IMR-90 (cell line): ENCODE results near the gene MOCOS. TPM values are rescaled to one million over a fixed set of nuclear protein-coding genes. Genes with fewer than 3 reads are reported as not detected.

Source experiments
- ATAC-seq: fragments of 200-7000 bp; cut with Tn5 transposase; 2 replicates; pipeline ENCODE4 v1.9.1; 2020; ENCODE audit warnings: low read depth, mild to moderate bottlenecking, moderate library complexity
- BruUV-seq: library from RNA; stranded (reverse); fragments of 400-500 nt; replicated peaks from 2 replicates; lab custom pipeline; 2021; lab: Mats Ljungman, UMichigan
- CTCF ChIA-PET: fragments of 300-600 bp; formaldehyde crosslinking; extraction: SDS; loops from one replicate; lab custom pipeline; 2021; ENCODE audit warnings: antibody characterized with exemption; lab: Yijun Ruan, JAX
- POLR2A ChIA-PET: fragments of 300-600 bp; sonication (Branson Sonifier 250); formaldehyde crosslinking; loops from one replicate; lab custom pipeline; 2022; ENCODE audit warnings: antibody characterized with exemption; ENCODE audit not compliant: unreplicated experiment; lab: Charles Lee
- DNase-seq: peaks from one replicate; pipeline ENCODE4 v3.0.0; 2013
- H2AFZ ChIP-seq: replicated peaks from 2 replicates; pipeline ENCODE3; 2013; ENCODE audit warnings: low read length, mild to moderate bottlenecking; ENCODE audit not compliant: poor library complexity
- H2AK5ac ChIP-seq: 2 replicates; pipeline ENCODE4 v1.6.1; 2013; ENCODE audit warnings: low read depth, low read length, inconsistent platforms
- H2AK9ac ChIP-seq: replicated peaks from 2 replicates; pipeline ENCODE3; 2013; ENCODE audit warnings: mild to moderate bottlenecking, low read depth, low read length, moderate library complexity; ENCODE audit not compliant: poor library complexity
- H2BK120ac ChIP-seq: 2 replicates; pipeline ENCODE4 v1.6.1; 2013; ENCODE audit warnings: low read depth, low read length, inconsistent platforms
- H2BK15ac ChIP-seq: 3 replicates; pipeline ENCODE4 v1.6.1; 2013; ENCODE audit warnings: low read depth, low read length, inconsistent platforms
- H2BK20ac ChIP-seq: 2 replicates; pipeline ENCODE4 v1.6.1; 2013; ENCODE audit warnings: low read depth, mild to moderate bottlenecking, inconsistent platforms, low read length, moderate library complexity
- H2BK5ac ChIP-seq: 2 replicates; pipeline ENCODE4 v1.6.1; 2013; ENCODE audit warnings: mild to moderate bottlenecking, low read depth, low read length, inconsistent platforms; ENCODE audit not compliant: poor library complexity, severe bottlenecking
- H3K14ac ChIP-seq: replicated peaks from 2 replicates; pipeline ENCODE4 v1.6.1; 2013; ENCODE audit warnings: low read depth, low read length, inconsistent platforms
- H3K18ac ChIP-seq: 2 replicates; pipeline ENCODE4 v1.6.1; 2013; ENCODE audit warnings: low read depth, low read length, control low read depth
- H3K23ac ChIP-seq: 2 replicates; pipeline ENCODE4 v1.6.1; 2013; ENCODE audit warnings: low read depth, low read length, inconsistent platforms
- H3K27ac ChIP-seq: 2 replicates; pipeline ENCODE4 v1.5.1; 2013; ENCODE audit warnings: mild to moderate bottlenecking, control low read depth, low read length; ENCODE audit not compliant: insufficient read depth
- H3K27me3 ChIP-seq: 2 replicates; pipeline ENCODE4 v1.6.1; 2013; ENCODE audit warnings: low read length; ENCODE audit not compliant: control insufficient read depth, insufficient read depth
- H3K36me3 ChIP-seq: 2 replicates; pipeline ENCODE4 v1.6.1; 2013; ENCODE audit warnings: low read length, mixed read lengths; ENCODE audit not compliant: control insufficient read depth, insufficient read depth
- H3K4ac ChIP-seq: 2 replicates; pipeline ENCODE4 v1.6.1; 2013; ENCODE audit warnings: low read depth, low read length, inconsistent platforms
- H3K4me1 ChIP-seq: 2 replicates; pipeline ENCODE4 v1.6.1; 2013; ENCODE audit warnings: low read length, mixed read lengths; ENCODE audit not compliant: control insufficient read depth, insufficient read depth
- H3K4me2 ChIP-seq: 2 replicates; pipeline ENCODE4 v1.6.1; 2013; ENCODE audit warnings: low read depth, mild to moderate bottlenecking, control low read depth, low read length, moderate library complexity
- H3K4me3 ChIP-seq: 2 replicates; pipeline ENCODE4 v1.5.1; 2013; ENCODE audit warnings: low read depth, mild to moderate bottlenecking, control low read depth, low read length, moderate library complexity; ENCODE audit not compliant: insufficient read depth
- H3K56ac ChIP-seq: 2 replicates; pipeline ENCODE4 v1.6.1; 2013; ENCODE audit warnings: low read length, inconsistent platforms; ENCODE audit not compliant: insufficient read depth; ENCODE audit errors: extremely low read depth
- H3K79me1 ChIP-seq, 2 experiments: 2 replicates each; pipeline ENCODE4 v1.6.1; 2013; ENCODE audit warnings: low read length in 2 of 2, inconsistent platforms in 1 of 2, low read depth in 1 of 2
- H3K9ac ChIP-seq: 2 replicates; pipeline ENCODE4 v1.6.1; 2013; ENCODE audit warnings: low read depth, low read length, control low read depth
- H3K9me1 ChIP-seq: 2 replicates; pipeline ENCODE4 v1.6.1; 2013; ENCODE audit warnings: low read length, inconsistent platforms; ENCODE audit not compliant: insufficient read depth
- H3K9me3 ChIP-seq: 2 replicates; pipeline ENCODE4 v1.6.1; 2013; ENCODE audit warnings: low read length; ENCODE audit not compliant: control insufficient read depth, insufficient read depth
- H4K20me1 ChIP-seq: 2 replicates; pipeline ENCODE4 v1.6.1; 2013; ENCODE audit warnings: low read length, inconsistent platforms; ENCODE audit not compliant: insufficient read depth
- H4K5ac ChIP-seq: 2 replicates; pipeline ENCODE4 v1.6.1; 2013; ENCODE audit warnings: mild to moderate bottlenecking, low read depth, low read length, control low read depth
- H4K8ac ChIP-seq, 2 experiments: 2 replicates each; pipeline ENCODE4 v1.6.1; 2013; ENCODE audit warnings: low read depth in 2 of 2, low read length in 2 of 2, control low read depth in 1 of 2, inconsistent platforms in 1 of 2
- H4K91ac ChIP-seq: 2 replicates; pipeline ENCODE4 v1.6.1; 2013; ENCODE audit warnings: low read depth, low read length, inconsistent platforms; ENCODE audit not compliant: insufficient read depth
- BHLHE40 ChIP-seq: fragments of 150-350 bp; IDR thresholded peaks from 2 replicates; pipeline ENCODE4 v1.6.1; 2016; ENCODE audit warnings: mild to moderate bottlenecking, low read depth, low read length
- CEBPB ChIP-seq: IDR thresholded peaks from 2 replicates; pipeline ENCODE4 v1.6.1; 2012; ENCODE audit warnings: low read depth, low read length, improper control_type of control experiment
- CHD1 ChIP-seq: IDR thresholded peaks from 2 replicates; pipeline ENCODE4 v1.6.1; 2012; ENCODE audit warnings: low read depth, low read length, improper control_type of control experiment
- FOS ChIP-seq: fragments of 150-350 bp; IDR thresholded peaks from 2 replicates; pipeline ENCODE4 v1.6.1; 2016; ENCODE audit warnings: low read depth, low read length
- MAFK ChIP-seq: IDR thresholded peaks from 2 replicates; pipeline ENCODE4 v1.6.1; 2012; ENCODE audit warnings: low read depth, low read length, improper control_type of control experiment
- MAZ ChIP-seq: IDR thresholded peaks from 2 replicates; pipeline ENCODE4 v1.6.1; 2012; ENCODE audit warnings: low read depth, mild to moderate bottlenecking, low read length, improper control_type of control experiment, moderate library complexity, borderline replicate concordance
- MXI1 ChIP-seq: IDR thresholded peaks from 2 replicates; pipeline ENCODE4 v1.6.1; 2012; ENCODE audit warnings: low read depth, mild to moderate bottlenecking, low read length, moderate library complexity, borderline replicate concordance
- NFE2L2 ChIP-seq: fragments of 150-350 bp; IDR thresholded peaks from 2 replicates; pipeline ENCODE4 v1.6.1; 2016; ENCODE audit warnings: low read depth, mild to moderate bottlenecking, low read length
- POLR2A ChIP-seq: IDR thresholded peaks from 2 replicates; pipeline ENCODE4 v1.6.1; 2012; ENCODE audit warnings: mild to moderate bottlenecking, low read depth, low read length
- RAD21 ChIP-seq: IDR thresholded peaks from 2 replicates; pipeline ENCODE4 v1.6.1; 2012; ENCODE audit warnings: low read length, improper control_type of control experiment
- RCOR1 ChIP-seq: IDR thresholded peaks from 2 replicates; pipeline ENCODE4 v1.6.1; 2012; ENCODE audit warnings: mild to moderate bottlenecking, low read length, improper control_type of control experiment; ENCODE audit not compliant: insufficient replicate concordance
- RFX5 ChIP-seq: IDR thresholded peaks from 2 replicates; pipeline ENCODE4 v1.8.0; 2012; ENCODE audit warnings: low read depth, mild to moderate bottlenecking, low read length, moderate library complexity
- SMC3 ChIP-seq: fragments of 150-350 bp; IDR thresholded peaks from 2 replicates; pipeline ENCODE4 v1.6.1; 2016; ENCODE audit warnings: low read depth, mild to moderate bottlenecking, antibody characterized with exemption, low read length, moderate library complexity
- WGBS, 2 experiments: methylation state at CpG; one replicate each; pipeline versions ENCODE4 v1.1.5 to v1.1.7; 2013; ENCODE audit warnings: missing lambda C conversion rate in 2 of 2; ENCODE audit not compliant: insufficient read length in 1 of 2; ENCODE audit errors: extremely low coverage in 2 of 2; 5-methylcytosine and 5-hydroxymethylcytosine counted together
- dilution Hi-C: fragments of 300-500 bp; cut with HindIII; formaldehyde crosslinking; loops from one replicate; pipeline ENCODE4 v1.14.3; 2018; ENCODE audit warnings: low sequenced_read_pairs; ENCODE audit not compliant: unreplicated experiment
- in situ Hi-C: fragments of 300-500 bp; cut with MboI; formaldehyde crosslinking; loops from 3 replicates; pipeline ENCODE4 v1.14.3; 2019; ENCODE audit warnings: low sequenced_read_pairs, inconsistent platforms, mixed read lengths
- intact Hi-C: fragments of 100-400 bp; cut with micrococcal nuclease; formaldehyde crosslinking; loops from 2 replicates; pipeline ENCODE4 v1.10.0; 2022
- polyA plus RNA-seq, 3 experiments: library from polyadenylated mRNA; depleted of rRNA; stranded (reverse); fragments of >200 nt; gene quantifications; 2 replicates each; pipeline ENCODE4 v1.2.3, GENCODE V29; 2012; ENCODE audit warnings: low replicate concordance in 1 of 3
- total RNA-seq: library from RNA; depleted of rRNA; stranded (reverse); fragments of >200 nt; gene quantifications from 2 replicates; pipeline ENCODE4 v1.2.3, GENCODE V29; 2012
- TF ChIP-seq, protein P1 (sequence below): fragments of 150-350 bp; IDR thresholded peaks from 2 replicates; pipeline ENCODE4 v1.6.1; 2016; ENCODE audit warnings: low read depth, mild to moderate bottlenecking, low read length, moderate library complexity, borderline replicate concordance
- TF ChIP-seq, protein P2 (sequence below): fragments of 150-350 bp; IDR thresholded peaks from 2 replicates; pipeline ENCODE4 v1.6.1; 2017; ENCODE audit warnings: mild to moderate bottlenecking, antibody characterized with exemption, low read length, low read depth
- TF ChIP-seq, protein P3 (sequence below): conservative IDR thresholded peaks from 2 replicates; pipeline ENCODE4 v1.5.1; 2012; ENCODE audit warnings: mild to moderate bottlenecking, low read depth, low read length, improper control_type of control experiment

MOCOS gene
- total and polyA plus RNA-seq, 2 of the 4 experiments (the other 2 are of a cell fraction): 1.1 to 2.2 TPM

DNA sequence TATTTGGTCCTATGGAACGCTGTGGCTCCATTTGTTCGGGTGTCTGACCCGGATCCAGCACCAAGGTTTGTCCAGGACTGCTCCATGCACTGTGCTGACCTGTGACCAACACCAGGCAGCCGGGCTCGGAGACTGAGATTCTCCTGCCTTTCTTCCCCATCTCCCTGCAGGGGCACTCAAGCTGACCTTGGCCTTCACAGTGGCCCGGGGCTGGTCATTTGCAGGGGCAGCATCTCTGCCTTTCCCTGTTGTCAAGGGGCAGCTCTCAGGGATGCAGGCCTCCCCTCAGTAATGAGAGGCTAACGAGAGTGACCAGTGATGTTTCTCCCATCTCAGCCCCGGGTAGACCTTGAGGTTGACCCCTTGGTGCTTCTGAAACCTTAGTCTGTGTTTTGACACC lies 27.5 kb downstream of the MOCOS start:
- H3K18ac ChIP-seq: no peak overlapping the region
- H2BK5ac ChIP-seq: no peak overlapping the region
- H2BK15ac ChIP-seq: no peak overlapping the region
- H3K23ac ChIP-seq: no peak overlapping the region
- DNase-seq: no peak
- no peak for ATAC-seq
- H3K56ac ChIP-seq: no peak overlapping the region
- H2AK5ac ChIP-seq: no peak overlapping the region
- H4K5ac ChIP-seq: no peak overlapping the region
- peaks cover 7% of the 10 kb centered on the region for H3K4me1 ChIP-seq
- CTCF ChIA-PET: no interaction called here
- no peak overlapping the region for H4K91ac ChIP-seq
- H3K9ac ChIP-seq: no peak overlapping the region
- no peak overlapping the region for H2BK120ac ChIP-seq
- 93% methylated on average over 6 of the region's 8 CpGs; no CpG with 5 or more reads in 1 of the 2 experiments for WGBS, 2 experiments
- H4K8ac ChIP-seq: no peak overlapping the region
- H2AK9ac ChIP-seq: no peak overlapping the region
- no peak overlapping the region for H3K4ac ChIP-seq
- no TSS peak for BruUV-seq
- peaks cover 9% of the 10 kb centered on the region; the same call in 1 of the 2 replicates for H3K9me1 ChIP-seq
- H2AFZ ChIP-seq: no peak overlapping the region
- H3K27me3 ChIP-seq: no peaks in the 10 kb centered on the region
- no peak overlapping the region for H2BK20ac ChIP-seq
- no peak overlapping the region for H3K27ac ChIP-seq
- no peaks in the 10 kb centered on the region for H4K20me1 ChIP-seq
- H3K9me3 ChIP-seq: no peaks in the 10 kb centered on the region
- no peak overlapping the region for H3K14ac ChIP-seq
- POLR2A ChIA-PET: no interaction called here
- dilution Hi-C loops (no loop called here), in situ Hi-C loops (no loop called here), intact Hi-C loops (no loop called here)
- no peak overlapping the region for H3K4me3 ChIP-seq
- H3K36me3 ChIP-seq: peaks cover 5% of the 10 kb centered on the region; the same call in 1 of the 2 replicates
- H3K79me1 ChIP-seq: no peaks in the 10 kb centered on the region
- no peak for TF ChIP-seq CHD1
- TF ChIP-seq MAZ: no peak
- TF ChIP-seq NFE2L2: no peak
- TF ChIP-seq CEBPB: no peak
- no peak for TF ChIP-seq SMC3
- no peak for TF ChIP-seq FOS
- TF ChIP-seq, protein P1, sequence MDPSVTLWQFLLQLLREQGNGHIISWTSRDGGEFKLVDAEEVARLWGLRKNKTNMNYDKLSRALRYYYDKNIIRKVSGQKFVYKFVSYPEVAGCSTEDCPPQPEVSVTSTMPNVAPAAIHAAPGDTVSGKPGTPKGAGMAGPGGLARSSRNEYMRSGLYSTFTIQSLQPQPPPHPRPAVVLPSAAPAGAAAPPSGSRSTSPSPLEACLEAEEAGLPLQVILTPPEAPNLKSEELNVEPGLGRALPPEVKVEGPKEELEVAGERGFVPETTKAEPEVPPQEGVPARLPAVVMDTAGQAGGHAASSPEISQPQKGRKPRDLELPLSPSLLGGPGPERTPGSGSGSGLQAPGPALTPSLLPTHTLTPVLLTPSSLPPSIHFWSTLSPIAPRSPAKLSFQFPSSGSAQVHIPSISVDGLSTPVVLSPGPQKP: no peak
- no peak for TF ChIP-seq RFX5
- no peak for TF ChIP-seq MXI1
- TF ChIP-seq RAD21: no peak
- no peak for TF ChIP-seq POLR2A
- no peak for TF ChIP-seq BHLHE40
- TF ChIP-seq MAFK: no peak
- no peak for TF ChIP-seq RCOR1
- TF ChIP-seq, protein P2, sequence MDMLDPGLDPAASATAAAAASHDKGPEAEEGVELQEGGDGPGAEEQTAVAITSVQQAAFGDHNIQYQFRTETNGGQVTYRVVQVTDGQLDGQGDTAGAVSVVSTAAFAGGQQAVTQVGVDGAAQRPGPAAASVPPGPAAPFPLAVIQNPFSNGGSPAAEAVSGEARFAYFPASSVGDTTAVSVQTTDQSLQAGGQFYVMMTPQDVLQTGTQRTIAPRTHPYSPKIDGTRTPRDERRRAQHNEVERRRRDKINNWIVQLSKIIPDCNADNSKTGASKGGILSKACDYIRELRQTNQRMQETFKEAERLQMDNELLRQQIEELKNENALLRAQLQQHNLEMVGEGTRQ: no peak
- TF ChIP-seq, protein P3, sequence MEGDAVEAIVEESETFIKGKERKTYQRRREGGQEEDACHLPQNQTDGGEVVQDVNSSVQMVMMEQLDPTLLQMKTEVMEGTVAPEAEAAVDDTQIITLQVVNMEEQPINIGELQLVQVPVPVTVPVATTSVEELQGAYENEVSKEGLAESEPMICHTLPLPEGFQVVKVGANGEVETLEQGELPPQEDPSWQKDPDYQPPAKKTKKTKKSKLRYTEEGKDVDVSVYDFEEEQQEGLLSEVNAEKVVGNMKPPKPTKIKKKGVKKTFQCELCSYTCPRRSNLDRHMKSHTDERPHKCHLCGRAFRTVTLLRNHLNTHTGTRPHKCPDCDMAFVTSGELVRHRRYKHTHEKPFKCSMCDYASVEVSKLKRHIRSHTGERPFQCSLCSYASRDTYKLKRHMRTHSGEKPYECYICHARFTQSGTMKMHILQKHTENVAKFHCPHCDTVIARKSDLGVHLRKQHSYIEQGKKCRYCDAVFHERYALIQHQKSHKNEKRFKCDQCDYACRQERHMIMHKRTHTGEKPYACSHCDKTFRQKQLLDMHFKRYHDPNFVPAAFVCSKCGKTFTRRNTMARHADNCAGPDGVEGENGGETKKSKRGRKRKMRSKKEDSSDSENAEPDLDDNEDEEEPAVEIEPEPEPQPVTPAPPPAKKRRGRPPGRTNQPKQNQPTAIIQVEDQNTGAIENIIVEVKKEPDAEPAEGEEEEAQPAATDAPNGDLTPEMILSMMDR: no peak
- H3K4me2 ChIP-seq: no peak overlapping the region
